Stimulated activated CD4-positive, alpha-beta T cell treated with anti-CD3 and anti-CD28 coated beads, Interleukin-12 subunit alpha, Interleukin-12 subunit beta, amount 100 ng/mL, for 24 hours (primary cell): ENCODE measurements around the gene SAMD15.
A peak's percentile ranks its signal among the peaks of the same experiment; 100 is the strongest.
"Not testable (repeated sequence)": the region's sequence is repeated elsewhere in the genome, so short reads cannot be mapped to it uniquely, and the experiment has no call there.

Source experiments
- DNase-seq, 2 experiments: peaks; one replicate each; pipeline ENCODE4 v3.0.0-alpha.2; 2020; ENCODE audit warnings: low read depth in 2 of 2

The SAMD15 gene

GRCh38 chr14:77375973-77376770, 1.0 kb upstream of the SAMD15 start:
- DNase-seq, result peak; percentile 9 to 38

GRCh38 chr14:77377502-77377844, 294 bp downstream of the SAMD15 start:
- no peak for DNase-seq

GRCh38 chr14:77378701-77379100, 1.5 kb downstream of the SAMD15 start:
- no peak for DNase-seq

GRCh38 chr14:77390188-77390587, 13.0 kb downstream of the SAMD15 start:
- no peak for DNase-seq

- DNase-seq, result no peak
Measured at GRCh38 chr14:77400216-77400615, 23.0 kb downstream of the SAMD15 start.

- DNase-seq, result no peak
Measured at GRCh38 chr14:77403768-77404167, 26.6 kb downstream of the SAMD15 start.

- DNase-seq, result no peak
Measured at GRCh38 chr14:77406086-77406485, 28.9 kb downstream of the SAMD15 start.

- DNase-seq, result no peak
Measured at GRCh38 chr14:77406718-77407117, 29.5 kb downstream of the SAMD15 start.

- DNase-seq, result no peak
Measured at GRCh38 chr14:77407158-77407557, 30.0 kb downstream of the SAMD15 start.

GRCh38 chr14:77409131-77409533, 32.0 kb downstream of the SAMD15 start:
- no peak for DNase-seq

GRCh38 chr14:77415403-77416030, 38.3 kb downstream of the SAMD15 start:
- not testable (repeated sequence) for DNase-seq

- DNase-seq, result not testable (repeated sequence)
Measured at GRCh38 chr14:77416098-77416497, 38.9 kb downstream of the SAMD15 start.

GRCh38 chr14:77416836-77417235, 39.7 kb downstream of the SAMD15 start:
- no peak for DNase-seq

GRCh38 chr14:77421201-77421600, 44.0 kb downstream of the SAMD15 start:
- no peak for DNase-seq

- DNase-seq, result no peak
Measured at GRCh38 chr14:77423423-77423822, 46.2 kb downstream of the SAMD15 start, which contains the start of gene NOXRED1. Gene NOXRED1 (minus strand): TSS chr14:77423523. CDS start chr14:77422889, 634 bp downstream.

- no peak for DNase-seq
Measured at GRCh38 chr14:77424862-77425261, 47.7 kb downstream of the SAMD15 start.

- no peak for DNase-seq
Measured at GRCh38 chr14:77426396-77426795, 49.2 kb downstream of the SAMD15 start.

GRCh38 chr14:77436042-77436441, 58.9 kb downstream of the SAMD15 start:
- no peak for DNase-seq

- no peak for DNase-seq
Measured at GRCh38 chr14:77438596-77438995, 61.4 kb downstream of the SAMD15 start.

GRCh38 chr14:77439861-77440260, 62.7 kb downstream of the SAMD15 start:
- no peak for DNase-seq
